Common myeloid progenitor, CD34-positive (primary cell): ENCODE results near the gene LITAF.

Experiments
- CTCF ChIA-PET: fragments of 350-600 bp; sonication (Branson Sonifier 250); formaldehyde crosslinking; loops from one replicate; lab custom pipeline; 2021; ENCODE audit warnings: antibody characterized with exemption; lab: Charles Lee
- POLR2A ChIA-PET: fragments of 350-600 bp; sonication (Branson Sonifier 250); formaldehyde crosslinking; loops from one replicate; lab custom pipeline; 2021; ENCODE audit warnings: antibody characterized with exemption; lab: Charles Lee
- DNase-seq, 3 donors: peaks; one replicate each; pipeline versions ENCODE4 v3.0.0 to v3.0.0-alpha.2; 2013
- H3K27ac ChIP-seq, 2 experiments: 1 replicate in 1 of 2; 2 replicates in 1 of 2; pipeline ENCODE4 v1.7.0; 2013; ENCODE audit warnings: inconsistent platforms in 2 of 2, low read length in 2 of 2, mild to moderate bottlenecking in 2 of 2, low read depth in 1 of 2, moderate library complexity in 1 of 2; ENCODE audit not compliant: severe bottlenecking in 2 of 2, insufficient read depth in 1 of 2, poor library complexity in 1 of 2
- H3K27me3 ChIP-seq, 5 experiments: replicated peaks in 2 of 5; 1 replicate in 3 of 5; 2 replicates in 2 of 5; pipeline versions ENCODE4 v1.6.1 to v1.7.0; 2013; ENCODE audit warnings: low read length in 4 of 5, mild to moderate bottlenecking in 2 of 5, moderate library complexity in 2 of 5, inconsistent platforms in 1 of 5; ENCODE audit not compliant: insufficient read depth in 5 of 5, control insufficient read depth in 4 of 5
- H3K36me3 ChIP-seq, 4 experiments: 1 replicate in 2 of 4; 2 replicates in 2 of 4; pipeline versions ENCODE4 v1.6.1 to v1.7.0; 2013; ENCODE audit warnings: low read length in 3 of 4, control low read depth in 1 of 4, mild to moderate bottlenecking in 1 of 4; ENCODE audit not compliant: control insufficient read depth in 4 of 4, insufficient read depth in 4 of 4
- H3K4me1 ChIP-seq, 4 experiments: 1 replicate in 3 of 4; 2 replicates in 1 of 4; pipeline versions ENCODE4 v1.6.1 to v1.7.1; 2013; ENCODE audit warnings: low read length in 3 of 4, mild to moderate bottlenecking in 3 of 4, control low read depth in 1 of 4, inconsistent platforms in 1 of 4, moderate library complexity in 1 of 4; ENCODE audit not compliant: control insufficient read depth in 4 of 4, insufficient read depth in 4 of 4; ENCODE audit errors: control extremely low read depth in 1 of 4
- H3K4me3 ChIP-seq, 7 experiments: 1 replicate in 4 of 7; 2 replicates in 3 of 7; pipeline versions ENCODE4 v1.5.1 to v1.7.0; 2013; ENCODE audit warnings: mild to moderate bottlenecking in 7 of 7, low read length in 6 of 7, moderate library complexity in 6 of 7, inconsistent platforms in 2 of 7, low read depth in 2 of 7, control low read depth in 1 of 7; ENCODE audit not compliant: insufficient read depth in 4 of 7, control insufficient read depth in 1 of 7; ENCODE audit errors: extremely low read depth in 1 of 7
- H3K9me3 ChIP-seq, 5 experiments: 1 replicate in 4 of 5; 2 replicates in 1 of 5; pipeline versions ENCODE4 v1.6.1 to v1.7.1; 2013; ENCODE audit warnings: low read length in 4 of 5, mild to moderate bottlenecking in 2 of 5, inconsistent platforms in 1 of 5, low read depth in 1 of 5, moderate library complexity in 1 of 5; ENCODE audit not compliant: control insufficient read depth in 4 of 5, insufficient read depth in 2 of 5; ENCODE audit errors: control extremely low read depth in 1 of 5
- WGBS: methylation state at CpG from one replicate; pipeline ENCODE4 v1.1.5; 2013; ENCODE audit not compliant: insufficient coverage; 5-methylcytosine and 5-hydroxymethylcytosine counted together

LITAF gene

DNA sequence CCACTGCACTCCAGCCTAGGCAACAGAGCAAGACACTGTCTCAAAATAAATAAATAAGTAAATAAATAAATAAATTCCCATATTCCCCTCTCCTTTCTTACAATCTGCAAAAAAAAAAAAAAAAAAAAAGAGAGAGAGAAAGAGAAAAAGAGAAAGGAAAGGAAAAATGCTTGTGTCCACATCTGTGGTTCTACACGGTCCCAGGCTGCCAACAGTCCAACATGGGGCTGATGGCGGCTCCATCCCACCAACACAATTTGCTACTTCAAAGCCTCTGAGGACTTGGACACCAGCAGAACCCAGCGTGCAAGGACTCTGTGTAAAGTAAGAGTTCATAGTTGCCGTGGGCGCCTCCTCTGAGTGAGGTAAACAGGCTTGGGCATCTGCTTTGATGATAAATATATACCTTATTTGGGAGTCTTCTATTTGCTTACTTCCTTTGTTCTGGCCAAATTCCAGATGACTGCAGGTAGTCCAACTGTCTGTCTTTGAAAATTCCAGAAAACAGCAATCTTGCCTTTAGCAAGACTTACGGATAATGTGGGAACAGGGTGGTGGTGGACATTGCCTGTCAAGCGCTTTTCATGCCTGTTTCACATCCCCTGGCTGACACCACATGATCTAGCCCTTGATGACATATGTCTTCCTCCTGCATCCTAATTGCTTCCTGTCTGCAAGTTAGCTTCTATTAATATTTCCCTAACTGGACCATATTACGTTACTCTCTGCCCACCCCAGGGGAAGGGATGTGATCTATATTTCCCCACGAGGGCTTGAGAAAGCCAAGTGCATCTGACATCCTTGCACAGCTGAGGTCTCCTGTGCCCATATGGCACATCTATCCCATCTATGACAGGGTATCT, 10.1 kb downstream of the LITAF start:
- DNase-seq: no peak
- ChIA-PET CTCF (interaction anchor here (0.9 to 1.5 kb wide), 3 partner anchors 8 to 10 kb away, joined by 3 to 4 read pairs (median 3); partner anchors contain the start of gene LITAF), POLR2A (no interaction called here)
- H3K27ac ChIP-seq: no peak overlapping the region
- no peak overlapping the region for H3K4me3 ChIP-seq
- peaks cover 0 to 13% (median 4%) of the 10 kb centered on the region in 4 experiments for H3K36me3 ChIP-seq
- H3K9me3 ChIP-seq: no peaks in the 10 kb centered on the region
- 76% methylated on average over 7 of the region's 9 CpGs for WGBS
- no peaks in the 10 kb centered on the region for H3K27me3 ChIP-seq
- H3K4me1 ChIP-seq: peaks cover 7 to 22% (median 8%) of the 10 kb centered on the region in 4 experiments

DNA sequence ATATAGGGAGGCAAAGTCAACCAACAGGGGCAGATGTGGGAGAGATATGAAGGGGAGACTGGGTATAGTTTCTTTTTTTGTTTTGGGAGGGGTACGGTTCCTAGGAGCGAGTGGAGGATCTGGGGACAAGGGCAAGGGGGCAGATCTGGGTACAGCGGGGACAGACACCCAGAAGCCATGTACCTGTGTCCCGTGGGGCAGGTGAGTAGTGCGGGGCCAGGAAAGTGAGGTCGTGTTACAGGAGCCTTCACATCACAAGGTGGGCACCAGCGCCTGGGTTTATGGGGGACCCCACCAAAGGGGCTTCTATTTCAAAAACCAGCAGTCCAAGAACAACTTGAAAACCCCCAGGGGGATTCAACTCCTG, 11.5 kb downstream of the LITAF start:
- DNase-seq: no peak
- 94% methylated on average over 6 of the region's 7 CpGs for WGBS
- Histone ChIP-seq H3K4me3 (no peak overlapping the region), H3K9me3 (no peaks in the 10 kb centered on the region), H3K4me1 (peaks cover 0 to 28% (median 6%) of the 10 kb centered on the region in 4 experiments), H3K27ac (no peak overlapping the region), H3K36me3 (peaks cover 0 to 10% (median 4%) of the 10 kb centered on the region in 4 experiments), H3K27me3 (no peaks in the 10 kb centered on the region)
- ChIA-PET CTCF (interaction anchor here (0.9 to 1.2 kb wide), 3 partner anchors 9 to 12 kb away, joined by 3 to 4 read pairs (median 3); partner anchors contain the start of gene LITAF), POLR2A (no interaction called here)

DNA sequence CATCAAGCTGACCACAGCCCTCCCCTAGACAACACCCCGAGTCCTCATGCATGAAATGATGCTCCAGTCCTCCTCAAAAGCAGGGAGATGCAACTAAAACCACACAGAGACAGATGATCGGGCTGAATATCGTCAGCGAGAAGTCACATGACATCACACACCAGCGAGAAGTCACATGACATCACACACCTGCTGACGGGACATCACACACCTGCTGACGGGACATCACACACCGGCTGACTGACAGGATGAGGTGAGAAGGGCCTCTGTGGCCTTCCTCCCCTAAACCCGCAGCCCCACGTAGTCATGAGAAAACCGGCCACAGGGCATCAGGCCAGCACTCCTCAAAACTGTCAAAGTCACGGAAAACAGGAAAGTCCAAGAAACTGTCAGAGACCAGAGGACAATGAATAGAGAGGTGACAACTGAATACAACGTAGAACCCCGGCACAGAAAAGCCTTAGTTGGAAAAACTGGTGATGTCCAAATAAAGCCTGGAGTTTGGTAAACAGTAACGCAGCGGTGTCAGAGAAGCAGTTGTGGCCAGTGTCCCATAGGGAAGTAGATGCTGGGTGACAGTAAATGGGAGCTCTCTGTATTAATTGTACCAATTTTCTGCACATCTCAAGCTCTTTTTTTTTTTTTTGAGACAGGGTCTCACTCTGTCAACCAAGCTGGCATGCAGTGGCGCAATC, 14.3 kb downstream of the LITAF start:
- H3K4me3 ChIP-seq: no peak overlapping the region
- POLR2A ChIA-PET: interaction anchor here (0.7 kb wide), 1 partner anchor 9 kb away, joined by 3 read pairs; no protein-coding TSS in a partner anchor
- H3K36me3 ChIP-seq: peaks cover 2 to 26% (median 4%) of the 10 kb centered on the region in 4 experiments
- WGBS: 88% methylated on average over 14 of the region's 17 CpGs
- DNase-seq: no peak
- H3K4me1 ChIP-seq: peaks cover 0 to 23% (median 6%) of the 10 kb centered on the region in 4 experiments
- H3K9me3 ChIP-seq: no peaks in the 10 kb centered on the region
- H3K27me3 ChIP-seq: no peaks in the 10 kb centered on the region
- H3K27ac ChIP-seq: no peak overlapping the region
- CTCF ChIA-PET: interaction anchor here (1.0 kb wide), 1 partner anchor 45 kb away, joined by 3 read pairs; no protein-coding TSS in a partner anchor

DNA sequence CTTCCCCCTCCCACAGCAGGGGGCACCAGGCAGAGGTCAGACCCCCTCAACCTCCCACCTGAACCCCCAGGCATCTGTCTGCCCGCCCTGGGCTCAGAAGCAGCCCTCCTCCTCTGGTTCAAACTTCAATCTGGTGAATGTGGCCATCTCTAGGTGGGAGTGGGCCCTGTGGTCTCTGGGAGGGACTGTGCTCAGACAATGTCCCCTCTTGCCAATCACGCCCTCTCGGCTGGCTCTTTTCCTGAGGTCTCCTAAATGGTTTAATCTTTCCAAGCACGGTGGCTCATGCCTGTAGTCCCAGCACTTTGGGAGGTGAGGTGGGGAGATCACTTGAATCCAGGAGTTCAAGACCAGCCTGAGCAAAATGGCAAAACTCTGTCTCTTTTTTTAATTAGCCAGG, 15.2 kb downstream of the LITAF start:
- no peak overlapping the region for H3K27ac ChIP-seq
- H3K9me3 ChIP-seq: no peaks in the 10 kb centered on the region
- no peaks in the 10 kb centered on the region for H3K27me3 ChIP-seq
- no peak for DNase-seq
- no peak overlapping the region for H3K4me3 ChIP-seq
- ChIA-PET CTCF (no interaction called here), POLR2A (no interaction called here)
- H3K36me3 ChIP-seq: peaks cover 2 to 31% (median 4%) of the 10 kb centered on the region in 4 experiments
- peaks cover 0 to 14% (median 0%) of the 10 kb centered on the region in 4 experiments for H3K4me1 ChIP-seq
- 84% methylated on average over 3 of the region's 4 CpGs for WGBS

DNA sequence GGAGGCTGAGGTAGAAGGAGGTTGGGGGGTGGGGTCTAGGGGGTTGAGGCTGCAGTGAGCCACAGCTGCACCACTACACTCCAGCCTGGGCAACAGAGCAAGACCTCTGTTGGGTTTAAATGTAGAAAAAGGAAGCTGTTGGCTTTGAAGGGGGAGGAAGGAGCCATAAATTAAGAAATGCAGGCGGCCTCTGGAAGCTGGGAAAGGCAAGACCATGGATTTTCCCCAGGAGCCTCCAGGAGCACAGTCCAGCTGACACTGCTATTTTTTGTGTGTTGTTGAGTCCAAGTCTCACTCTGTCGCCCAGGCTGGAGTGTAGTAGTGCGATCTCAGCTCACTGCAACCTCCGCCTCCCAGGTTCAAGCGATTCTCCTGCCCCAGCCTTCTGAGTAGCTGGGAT, 15.9 kb downstream of the LITAF start:
- POLR2A ChIA-PET: no interaction called here
- CTCF ChIA-PET: interaction anchor here (0.6 to 1.8 kb wide), 2 partner anchors 11 to 105 kb away, joined by 3 to 5 read pairs; no protein-coding TSS in a partner anchor
- no peak for DNase-seq

DNA sequence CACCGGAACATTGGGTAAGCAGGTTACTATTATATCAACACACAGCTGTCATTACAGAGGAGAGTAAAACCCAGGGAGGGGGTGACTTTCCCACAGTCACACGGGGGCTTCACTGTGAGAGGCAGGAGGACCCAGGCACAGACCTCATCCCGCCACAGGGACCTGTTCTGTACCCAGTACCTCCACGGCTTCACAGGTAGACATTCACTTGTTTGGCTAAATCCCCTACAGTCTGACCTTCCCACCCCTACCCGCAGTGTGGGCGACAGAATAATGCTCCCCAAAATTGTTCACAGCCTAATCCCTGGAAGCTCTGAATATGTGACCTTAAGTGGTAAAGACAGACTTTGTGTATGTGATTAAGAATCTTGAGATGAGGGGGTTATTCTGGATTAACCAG, 16.5 kb downstream of the LITAF start:
- Histone ChIP-seq H3K4me3 (no peak overlapping the region), H3K36me3 (peaks cover 2 to 40% (median 3%) of the 10 kb centered on the region in 4 experiments), H3K27me3 (no peaks in the 10 kb centered on the region), H3K27ac (no peak overlapping the region), H3K4me1 (peaks cover 0 to 13% (median 0%) of the 10 kb centered on the region in 4 experiments), H3K9me3 (no peaks in the 10 kb centered on the region)
- DNase-seq: no peak
- ChIA-PET CTCF (interaction anchor here (0.6 to 1.8 kb wide), 2 partner anchors 12 to 104 kb away, joined by 3 to 5 read pairs; no protein-coding TSS in a partner anchor), POLR2A (no interaction called here)
- WGBS: 100% methylated on average over 3 of the region's 6 CpGs

More for the DNA sequence above, 15.9 kb downstream of the LITAF start:
- Histone ChIP-seq H3K27me3 (no peaks in the 10 kb centered on the region), H3K9me3 (no peaks in the 10 kb centered on the region), H3K27ac (no peak overlapping the region), H3K4me3 (no peak overlapping the region), H3K36me3 (peaks cover 2 to 38% (median 4%) of the 10 kb centered on the region in 4 experiments), H3K4me1 (peaks cover 0 to 13% (median 0%) of the 10 kb centered on the region in 4 experiments)
- 86% methylated on average over 5 of the region's 5 CpGs for WGBS
